ENCODE data around the gene GMPPA.

DNA sequence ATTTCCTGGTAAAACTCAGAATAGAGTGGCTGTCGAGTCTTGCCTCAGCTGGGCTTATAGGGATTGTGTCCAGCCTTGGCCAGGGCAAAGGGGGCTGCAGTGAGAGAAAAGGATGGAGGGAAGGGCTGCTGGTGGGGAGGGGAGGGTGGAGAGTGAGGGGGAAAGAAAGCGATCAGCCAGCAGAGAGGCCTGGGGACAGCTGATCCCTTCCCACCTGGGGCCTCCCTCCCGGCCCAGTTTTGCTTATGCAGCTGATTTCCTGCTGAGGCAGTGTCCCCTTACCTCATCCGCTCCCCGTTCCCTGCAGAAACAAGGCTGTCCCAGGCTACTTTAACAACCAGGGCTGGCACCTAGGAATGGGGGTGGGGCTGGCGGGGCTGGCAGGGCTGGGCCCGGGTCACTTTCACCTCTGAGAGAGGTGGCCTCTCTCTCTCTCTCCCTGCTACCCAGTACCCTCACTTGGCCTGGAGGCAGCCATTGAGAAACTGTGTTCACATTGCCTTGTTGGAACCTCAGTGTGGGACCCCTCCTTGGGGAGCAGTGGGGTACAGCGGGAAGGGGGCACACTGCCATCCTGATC is 12.2 kb upstream of the GMPPA start:
- TF ChIP-seq CTCF (conservative IDR thresholded peaks at IDR 0.05 in 1 of 2, IDR thresholded peaks at IDR 0.05 in 1 of 2; ENCODE audit: low read depth in 1 of 2, low read length in 2 of 2) (no peak), EZH2 (IDR thresholded peaks at IDR 0.05; ENCODE audit: low read length, missing control alignments) (no peak)

Data from fibroblast of lung (primary cell).